Activated naive CD8-positive, alpha-beta T cell treated with anti-CD3 and anti-CD28 coated beads, Interleukin-2, amount 50 U/mL, for 24 hours (primary cell): Measurements from ENCODE around the gene APLF.

ENCODE experiments used
- ATAC-seq: fragments of 150-1000 bp; cut with Tn5 transposase; one replicate; pipeline ENCODE4 v1.10.0; 2021
- DNase-seq: peaks from one replicate; pipeline ENCODE4 v3.0.0; 2021
- H3K27ac Mint-ChIP-seq: one replicate; pipeline ENCODE4 v1.8.0; 2021; ENCODE audit warnings: mild to moderate bottlenecking, mixed read lengths
- H3K27me3 Mint-ChIP-seq: one replicate; pipeline ENCODE4 v1.8.0; 2021; ENCODE audit warnings: mixed read lengths
- H3K36me3 Mint-ChIP-seq: one replicate; pipeline ENCODE4 v1.8.0; 2021; ENCODE audit warnings: low read depth, mixed read lengths
- H3K4me1 Mint-ChIP-seq: one replicate; pipeline ENCODE4 v1.8.0; 2021; ENCODE audit warnings: mixed read lengths
- H3K4me3 Mint-ChIP-seq: one replicate; pipeline ENCODE4 v1.8.0; 2021; ENCODE audit warnings: mild to moderate bottlenecking, moderate library complexity, mixed read lengths
- H3K9me3 Mint-ChIP-seq: one replicate; pipeline ENCODE4 v1.8.0; 2021; ENCODE audit warnings: mixed read lengths

APLF gene

DNA sequence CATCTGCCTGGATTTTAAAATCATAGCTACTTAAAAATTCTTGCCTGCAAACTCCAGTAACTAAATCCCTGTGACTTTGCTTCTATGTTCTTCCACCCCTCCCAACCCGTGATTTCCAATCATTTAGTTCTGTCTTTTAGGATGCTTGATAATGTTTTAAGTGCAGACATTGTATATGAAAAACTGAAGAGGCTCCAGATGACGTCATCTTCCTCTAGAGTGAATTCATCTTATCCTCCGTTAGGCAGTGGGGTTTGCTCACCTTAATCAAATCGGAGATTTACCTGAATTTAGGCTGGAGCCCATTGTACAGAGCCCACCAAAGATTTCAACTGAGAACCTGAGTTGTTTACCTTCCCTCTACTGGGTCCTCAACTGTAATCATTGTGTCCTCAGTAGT lies 11.2 kb upstream of the APLF start:
- Mint-ChIP-seq H3K27ac (no peak overlapping the region), H3K36me3 (no peaks in the 10 kb centered on the region), H3K27me3 (no peaks in the 10 kb centered on the region), H3K9me3 (no peaks in the 10 kb centered on the region), H3K4me1 (peaks cover 9% of the 10 kb centered on the region), H3K4me3 (no peak overlapping the region)
- ATAC-seq (no peak), DNase-seq (no peak)

DNA sequence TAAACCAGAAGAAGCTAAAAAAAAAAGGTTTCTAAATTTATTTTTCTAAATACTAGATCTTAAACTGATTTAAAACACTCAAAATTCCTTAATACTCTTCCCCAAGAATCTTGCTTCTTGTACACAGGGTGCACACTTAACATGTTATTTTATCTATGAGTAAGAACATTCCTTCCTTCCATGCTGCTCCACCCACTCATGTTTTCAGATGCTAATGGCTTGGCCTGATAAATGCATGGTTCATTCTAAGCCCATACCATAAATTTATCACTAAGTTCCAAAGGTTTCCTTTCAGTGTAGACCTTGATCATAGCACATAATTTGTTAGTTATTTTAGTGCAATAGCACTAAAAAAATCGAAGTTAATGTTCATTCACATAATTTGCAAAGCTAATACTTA lies 8.4 kb upstream of the APLF start:
- Mint-ChIP-seq H3K4me1 (peaks cover 3% of the 10 kb centered on the region), H3K9me3 (no peaks in the 10 kb centered on the region), H3K27me3 (no peaks in the 10 kb centered on the region), H3K36me3 (no peaks in the 10 kb centered on the region), H3K27ac (no peak overlapping the region), H3K4me3 (no peak overlapping the region)
- ATAC-seq (no peak), DNase-seq (no peak)

DNA sequence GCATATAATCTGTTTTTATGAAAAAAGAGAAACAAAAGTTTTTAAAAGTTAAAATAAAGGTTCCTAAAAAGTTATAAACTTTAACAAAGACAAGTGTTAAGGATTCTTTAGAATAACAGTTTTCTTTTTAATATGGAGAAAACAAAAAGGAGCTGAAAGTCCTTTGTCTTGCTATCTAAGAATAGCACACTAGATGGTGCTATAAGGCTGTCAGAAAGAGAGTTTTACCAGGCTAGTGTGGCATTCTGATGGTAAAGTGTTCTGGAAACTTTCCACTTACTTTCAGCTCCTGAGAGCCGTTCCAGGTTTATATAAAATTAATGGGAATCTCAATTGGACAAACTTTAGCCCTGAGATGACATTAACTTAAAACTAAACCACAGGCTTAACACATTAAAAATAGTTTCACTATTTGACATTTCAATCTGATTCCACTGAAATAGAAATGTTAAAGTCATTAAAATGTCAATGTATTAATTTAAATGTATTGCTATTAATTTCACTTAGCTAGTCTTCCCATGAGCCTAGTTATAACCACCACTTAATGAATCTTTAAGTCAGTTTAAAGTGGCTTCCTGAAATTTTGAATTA lies 4.0 kb upstream of the APLF start:
- H3K27ac Mint-ChIP-seq, result no peak overlapping the region
- no peaks in the 10 kb centered on the region for H3K9me3 Mint-ChIP-seq
- H3K4me1 Mint-ChIP-seq, result peaks cover 32% of the 10 kb centered on the region
- DNase-seq, result no peak
- no peak overlapping the region for H3K4me3 Mint-ChIP-seq
- no peak for ATAC-seq
- no peaks in the 10 kb centered on the region for H3K27me3 Mint-ChIP-seq
- H3K36me3 Mint-ChIP-seq, result no peaks in the 10 kb centered on the region

DNA sequence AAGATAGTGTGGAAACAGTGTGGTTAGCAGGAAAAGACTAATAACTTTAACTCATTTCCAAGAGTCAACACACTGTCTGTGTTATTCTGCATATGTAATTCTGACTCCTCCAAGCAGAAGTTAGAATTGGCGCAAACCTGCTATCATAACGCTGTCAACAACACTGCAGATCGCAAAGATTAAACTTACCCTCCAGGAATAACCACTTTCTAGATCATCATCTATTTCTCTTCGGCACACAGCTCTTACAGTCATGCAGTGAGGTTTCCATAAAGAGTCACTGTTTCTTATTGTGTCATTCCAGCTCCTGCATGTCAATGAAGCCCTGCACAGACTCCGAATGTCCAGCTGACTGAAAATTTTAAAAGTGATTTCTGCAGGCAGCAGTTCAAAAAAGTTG lies 2.7 kb upstream of the APLF start:
- no peak for DNase-seq
- no peak overlapping the region for H3K4me3 Mint-ChIP-seq
- ATAC-seq, result no peak
- peaks cover 45% of the 10 kb centered on the region for H3K4me1 Mint-ChIP-seq
- H3K27ac Mint-ChIP-seq, result no peak overlapping the region
- H3K36me3 Mint-ChIP-seq, result peaks cover 2% of the 10 kb centered on the region
- no peaks in the 10 kb centered on the region for H3K27me3 Mint-ChIP-seq
- no peaks in the 10 kb centered on the region for H3K9me3 Mint-ChIP-seq

DNA sequence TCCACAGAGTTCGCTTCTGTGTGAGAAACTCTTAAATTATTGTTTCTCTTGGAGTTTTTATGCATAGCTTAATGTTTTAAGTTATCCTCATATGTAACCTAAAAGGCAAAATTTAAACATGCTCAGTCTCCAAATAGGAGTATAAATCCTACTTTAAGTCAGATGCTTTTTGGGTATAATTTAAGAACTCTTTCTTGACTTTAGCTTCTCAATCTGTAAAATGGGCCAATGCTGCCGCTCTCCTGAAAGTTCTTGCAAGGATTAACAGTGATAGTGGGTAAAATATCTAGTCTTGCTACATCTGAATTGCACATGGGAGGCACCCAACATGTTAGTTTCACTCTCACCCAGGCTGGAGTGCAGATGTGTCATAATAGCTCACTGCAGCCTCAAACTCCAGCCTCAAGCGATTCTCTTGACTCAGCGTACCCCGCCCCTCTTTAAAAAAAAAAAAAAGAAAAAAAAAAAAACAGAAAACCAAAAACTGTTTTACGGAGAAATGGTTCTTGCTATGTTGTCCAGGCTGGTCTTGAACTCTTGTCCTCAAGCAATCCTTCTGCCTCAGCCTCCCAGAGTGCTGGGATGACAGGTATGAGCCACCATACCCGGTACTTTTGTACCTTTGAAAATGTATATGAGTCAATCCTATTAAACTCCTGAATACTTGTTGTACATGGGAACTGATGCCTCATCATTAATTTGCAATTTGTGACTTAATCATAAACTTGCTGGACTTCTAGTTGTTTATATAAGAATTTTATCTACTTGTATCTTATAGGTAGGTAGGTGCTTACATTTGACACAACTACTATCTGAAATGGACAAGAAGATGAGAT lies 2.1 kb upstream of the APLF start:
- no peak for DNase-seq
- Mint-ChIP-seq H3K4me1 (peaks cover 51% of the 10 kb centered on the region), H3K27ac (peak overlapping the region; percentile 92), H3K27me3 (no peaks in the 10 kb centered on the region), H3K4me3 (peak overlapping the region; percentile 98), H3K9me3 (no peaks in the 10 kb centered on the region), H3K36me3 (peaks cover 2% of the 10 kb centered on the region)
- peak; percentile 38 for ATAC-seq

DNA sequence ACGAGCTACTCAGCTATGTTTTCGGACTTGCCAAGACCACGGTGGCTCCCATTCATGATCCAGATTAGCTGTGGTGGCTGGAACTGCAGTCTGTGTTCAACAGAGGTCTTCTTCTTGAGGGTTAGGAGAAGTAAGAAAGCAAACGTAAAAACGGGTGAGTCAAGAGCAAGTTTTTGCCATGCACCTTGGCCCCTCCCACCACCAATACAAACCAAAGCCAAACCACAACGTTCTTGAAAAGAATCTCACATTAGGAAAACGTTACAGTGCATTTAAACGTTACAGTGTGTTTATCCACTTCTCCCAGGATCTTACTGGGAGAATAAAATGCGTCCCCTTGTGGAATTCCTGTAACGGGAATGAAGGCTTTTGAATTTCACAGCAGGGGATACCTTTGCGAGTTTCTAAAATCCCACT lies 1.0 kb upstream of the APLF start:
- no peaks in the 10 kb centered on the region for H3K27me3 Mint-ChIP-seq
- peaks cover 56% of the 10 kb centered on the region for H3K4me1 Mint-ChIP-seq
- peak overlapping the region; percentile 98 for H3K4me3 Mint-ChIP-seq
- H3K36me3 Mint-ChIP-seq, result peaks cover 2% of the 10 kb centered on the region
- H3K9me3 Mint-ChIP-seq, result no peaks in the 10 kb centered on the region
- DNase-seq (peak; percentile 53), ATAC-seq (peak; percentile 25)
- peak overlapping the region; percentile 92 for H3K27ac Mint-ChIP-seq

DNA sequence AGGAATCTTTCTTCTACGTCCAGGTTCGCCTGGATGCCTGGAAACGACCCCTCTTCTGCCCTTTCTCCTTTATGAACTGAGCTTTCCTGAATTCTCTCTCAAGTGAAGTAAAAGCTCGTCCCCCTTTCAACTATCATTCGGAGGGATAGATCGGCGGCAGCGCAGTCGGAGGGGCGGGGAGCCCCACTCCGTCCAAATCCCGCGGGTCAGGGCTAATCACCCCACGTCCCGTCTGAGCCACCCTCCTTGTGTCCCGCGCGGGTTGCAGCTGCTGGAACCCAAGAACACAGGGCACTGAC lies 658 bp upstream of the APLF start:
- Mint-ChIP-seq H3K27ac (peak overlapping the region; percentile 92), H3K9me3 (no peaks in the 10 kb centered on the region), H3K4me1 (peaks cover 57% of the 10 kb centered on the region), H3K36me3 (peaks cover 2% of the 10 kb centered on the region), H3K27me3 (no peaks in the 10 kb centered on the region), H3K4me3 (peak overlapping the region; percentile 98)
- DNase-seq, result no peak
- ATAC-seq, result peak; percentile 11

DNA sequence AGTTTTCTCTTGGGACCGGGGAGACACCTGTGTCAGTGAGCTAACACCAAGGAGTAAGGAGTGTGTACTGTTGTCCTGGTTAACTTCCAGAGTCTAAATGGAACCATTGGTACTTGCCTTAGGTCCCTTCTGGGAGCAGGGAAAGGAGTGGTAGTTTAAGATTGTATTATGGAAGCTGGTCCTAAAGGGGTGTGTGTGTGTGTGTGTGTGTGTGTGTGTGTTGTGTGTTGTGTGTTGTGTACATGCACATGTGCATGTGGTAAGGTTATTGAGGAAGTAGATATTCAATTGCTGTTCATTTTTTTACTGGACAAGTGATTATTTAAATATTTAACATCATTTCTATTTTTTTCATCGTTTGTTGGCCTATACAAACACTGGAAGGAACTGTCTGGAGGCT lies 1.4 kb downstream of the APLF start:
- H3K27me3 Mint-ChIP-seq, result no peaks in the 10 kb centered on the region
- H3K36me3 Mint-ChIP-seq, result peaks cover 2% of the 10 kb centered on the region
- no peak overlapping the region for H3K27ac Mint-ChIP-seq

DNA sequence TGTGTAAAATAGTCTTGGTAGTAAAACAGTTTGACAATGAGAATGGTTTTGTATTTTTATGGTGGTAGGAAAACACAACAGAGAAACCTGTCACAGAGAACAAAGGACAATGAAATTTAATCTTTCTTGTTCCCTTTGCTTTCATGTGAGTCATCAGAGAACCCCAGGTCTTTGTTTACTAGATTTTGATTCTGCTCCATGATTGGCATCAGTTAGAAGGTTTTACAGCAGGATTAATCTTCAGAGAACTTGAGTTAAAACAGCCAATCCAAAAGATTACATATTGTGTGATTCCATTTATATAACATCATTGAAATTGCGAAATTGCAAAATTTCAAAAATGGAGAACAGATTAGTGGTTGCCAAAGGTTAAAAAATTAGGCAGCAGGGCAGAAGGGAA lies 2.5 kb downstream of the APLF start:
- H3K27ac Mint-ChIP-seq, result no peak overlapping the region
- ATAC-seq, result no peak

More for the DNA sequence above, 1.4 kb downstream of the APLF start:
- Mint-ChIP-seq H3K9me3 (no peaks in the 10 kb centered on the region), H3K4me3 (peak overlapping the region; percentile 98), H3K4me1 (peaks cover 73% of the 10 kb centered on the region)
- DNase-seq (no peak), ATAC-seq (no peak)

DNA sequence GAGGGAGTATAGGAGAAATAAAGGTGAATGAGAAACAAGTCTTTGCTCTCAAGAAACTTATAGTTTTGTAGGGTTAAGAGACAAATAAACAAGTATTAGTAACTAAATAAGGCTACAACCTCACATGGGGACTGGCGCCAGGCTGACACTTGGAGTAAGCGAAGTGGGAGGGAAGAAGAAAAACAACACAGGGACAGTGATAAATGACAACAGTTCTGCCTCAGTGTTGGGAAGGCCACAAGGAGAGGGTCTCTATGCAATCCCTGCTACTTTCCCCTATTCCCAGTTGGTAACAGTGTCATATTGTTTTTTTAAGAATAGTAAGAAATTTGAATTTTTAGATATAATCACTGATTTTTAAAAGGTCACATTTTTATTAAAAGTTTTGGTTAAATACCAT lies 4.0 kb downstream of the APLF start:
- H3K4me1 Mint-ChIP-seq, result peaks cover 52% of the 10 kb centered on the region
- H3K36me3 Mint-ChIP-seq, result peaks cover 2% of the 10 kb centered on the region
- no peak overlapping the region for H3K4me3 Mint-ChIP-seq
- ATAC-seq (no peak), DNase-seq (no peak)
- H3K27ac Mint-ChIP-seq, result peak overlapping the region; percentile 84
- H3K9me3 Mint-ChIP-seq, result no peaks in the 10 kb centered on the region
- H3K27me3 Mint-ChIP-seq, result no peaks in the 10 kb centered on the region

More for the DNA sequence above, 2.5 kb downstream of the APLF start:
- Mint-ChIP-seq H3K4me1 (peaks cover 67% of the 10 kb centered on the region), H3K36me3 (peaks cover 2% of the 10 kb centered on the region), H3K27me3 (no peaks in the 10 kb centered on the region), H3K4me3 (peak overlapping the region; percentile 98), H3K9me3 (no peaks in the 10 kb centered on the region)
- DNase-seq, result no peak

DNA sequence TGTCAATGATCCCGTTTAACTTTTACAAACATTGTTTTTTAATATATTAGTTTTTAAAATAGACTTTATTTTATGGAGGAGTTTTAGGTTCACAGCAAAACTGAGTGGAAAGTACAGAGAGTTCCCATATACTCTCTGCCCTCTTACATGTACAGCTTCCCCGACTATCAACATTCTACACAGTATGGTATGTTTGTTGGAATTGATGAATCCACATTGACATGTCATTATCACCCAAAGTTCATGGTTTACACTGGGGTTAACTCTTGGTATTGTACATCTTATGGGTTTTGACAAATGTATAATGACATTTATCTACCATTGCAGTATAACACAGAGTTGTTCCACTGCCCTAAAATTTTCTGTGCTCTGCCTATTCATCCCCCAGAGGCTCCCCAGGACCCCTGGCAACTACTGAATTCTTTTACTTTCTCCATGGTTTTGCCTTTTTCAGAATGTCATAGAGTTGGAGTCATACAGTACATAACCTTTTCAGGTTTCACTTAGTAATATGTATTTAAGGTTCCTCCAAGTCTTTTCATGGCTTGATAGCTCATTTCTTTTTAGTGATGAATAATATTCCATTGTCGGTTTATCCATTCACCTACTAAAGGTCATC lies 5.5 kb downstream of the APLF start:
- peak; percentile 93 for ATAC-seq
- DNase-seq, result no peak
- H3K27ac Mint-ChIP-seq, result peak overlapping the region; percentile 84

DNA sequence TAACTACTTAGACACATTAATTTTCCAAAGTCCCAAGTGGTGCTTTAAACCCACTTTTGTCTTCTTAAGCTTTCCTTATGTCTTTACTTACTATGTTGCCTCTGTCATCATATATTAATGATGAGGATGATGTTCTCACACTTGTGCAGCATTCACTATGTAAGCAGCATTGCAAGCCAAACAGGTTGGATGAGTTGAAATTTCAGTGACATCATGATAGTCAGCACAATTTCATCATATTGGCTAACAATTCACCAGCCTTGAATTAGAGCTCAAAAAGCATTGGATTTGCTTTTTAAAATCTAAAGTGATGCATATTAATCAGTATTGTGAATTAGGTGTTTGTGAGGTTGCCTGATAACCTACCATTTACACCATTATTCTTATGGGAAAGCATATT lies 7.7 kb downstream of the APLF start:
- DNase-seq (no peak), ATAC-seq (no peak)
- Mint-ChIP-seq H3K9me3 (no peaks in the 10 kb centered on the region), H3K4me3 (no peak overlapping the region), H3K4me1 (peaks cover 34% of the 10 kb centered on the region), H3K36me3 (no peaks in the 10 kb centered on the region), H3K27me3 (no peaks in the 10 kb centered on the region), H3K27ac (no peak overlapping the region)

More for the DNA sequence above, 5.5 kb downstream of the APLF start:
- Mint-ChIP-seq H3K27me3 (no peaks in the 10 kb centered on the region), H3K4me3 (peak overlapping the region; percentile 4), H3K36me3 (peaks cover 2% of the 10 kb centered on the region), H3K9me3 (no peaks in the 10 kb centered on the region), H3K4me1 (peaks cover 48% of the 10 kb centered on the region)

DNA sequence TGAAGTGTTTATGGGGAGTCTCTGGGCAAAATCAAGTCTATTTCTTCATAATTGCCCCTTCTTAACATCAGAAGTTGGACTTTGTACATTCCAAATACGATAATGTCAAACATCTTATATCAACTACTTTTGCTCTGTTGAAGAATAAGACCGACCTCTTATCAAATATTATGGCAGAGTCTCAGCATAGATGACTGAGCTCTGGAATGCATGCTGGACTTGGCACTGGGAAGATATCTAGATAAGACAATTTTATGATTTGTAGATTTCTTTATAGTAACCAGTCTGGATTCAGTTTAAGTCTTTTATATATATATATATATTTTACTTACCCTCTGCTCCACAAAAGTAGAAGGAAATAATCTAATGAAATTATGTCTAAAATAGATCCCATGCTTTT lies 8.2 kb downstream of the APLF start:
- Mint-ChIP-seq H3K36me3 (no peaks in the 10 kb centered on the region), H3K9me3 (no peaks in the 10 kb centered on the region), H3K27me3 (no peaks in the 10 kb centered on the region), H3K4me1 (peaks cover 33% of the 10 kb centered on the region), H3K27ac (no peak overlapping the region), H3K4me3 (no peak overlapping the region)
- ATAC-seq, result no peak
- DNase-seq, result no peak

DNA sequence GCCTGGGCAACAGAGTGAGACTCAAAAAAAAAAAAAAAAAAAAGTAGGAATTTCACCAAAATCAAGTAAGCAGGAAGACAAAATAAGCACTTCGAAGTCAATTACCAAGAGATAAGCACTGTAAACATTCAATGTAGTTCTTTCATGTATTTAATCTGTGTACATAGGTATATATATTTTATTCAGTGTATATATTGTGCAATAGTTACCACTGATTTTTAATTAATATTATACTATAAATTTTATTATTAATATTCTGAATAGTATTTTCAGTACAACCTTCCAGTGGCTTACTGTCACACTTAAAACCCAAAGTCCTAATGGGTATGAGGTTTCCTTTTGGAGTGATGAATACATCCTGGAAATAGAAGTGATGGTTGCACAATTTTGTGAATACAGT lies 9.1 kb downstream of the APLF start:
- no peak overlapping the region for H3K27ac Mint-ChIP-seq

DNA sequence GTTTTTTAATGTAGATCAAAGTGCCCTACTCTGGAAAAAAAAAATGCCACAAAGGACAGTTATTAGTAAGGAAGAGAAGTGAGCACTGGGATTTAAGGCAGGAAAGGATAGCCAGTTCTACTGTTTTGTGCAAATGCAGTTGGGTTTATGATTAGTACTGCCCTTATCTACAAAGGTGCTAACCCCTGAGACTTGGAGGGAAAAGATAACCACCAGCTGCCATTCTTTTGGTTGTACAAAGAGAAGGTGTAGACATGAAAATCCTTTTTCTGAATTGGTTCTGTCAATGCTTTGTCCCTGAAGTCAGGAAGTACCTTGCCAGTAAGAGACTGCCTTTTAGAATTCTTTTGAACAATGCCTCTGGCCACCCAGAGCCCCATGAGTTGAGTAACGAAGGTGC lies 11.3 kb downstream of the APLF start:
- ATAC-seq (no peak), DNase-seq (no peak)
- Mint-ChIP-seq H3K4me3 (no peak overlapping the region), H3K27ac (no peak overlapping the region), H3K9me3 (no peaks in the 10 kb centered on the region), H3K27me3 (no peaks in the 10 kb centered on the region), H3K36me3 (no peaks in the 10 kb centered on the region), H3K4me1 (peaks cover 12% of the 10 kb centered on the region)

More for the DNA sequence above, 9.1 kb downstream of the APLF start:
- Mint-ChIP-seq H3K4me1 (peaks cover 31% of the 10 kb centered on the region), H3K27me3 (no peaks in the 10 kb centered on the region), H3K4me3 (no peak overlapping the region), H3K9me3 (no peaks in the 10 kb centered on the region), H3K36me3 (no peaks in the 10 kb centered on the region)
- ATAC-seq (no peak), DNase-seq (no peak)
